Embryonic facial prominence (tissue), 1 donor: Measurements from ENCODE around the gene VPS26A.

Source experiments
- DNase-seq: peaks from one replicate; pipeline ENCODE4 v3.0.0-alpha.2; 2016; ENCODE audit errors: extremely low spot score

VPS26A gene

DNA sequence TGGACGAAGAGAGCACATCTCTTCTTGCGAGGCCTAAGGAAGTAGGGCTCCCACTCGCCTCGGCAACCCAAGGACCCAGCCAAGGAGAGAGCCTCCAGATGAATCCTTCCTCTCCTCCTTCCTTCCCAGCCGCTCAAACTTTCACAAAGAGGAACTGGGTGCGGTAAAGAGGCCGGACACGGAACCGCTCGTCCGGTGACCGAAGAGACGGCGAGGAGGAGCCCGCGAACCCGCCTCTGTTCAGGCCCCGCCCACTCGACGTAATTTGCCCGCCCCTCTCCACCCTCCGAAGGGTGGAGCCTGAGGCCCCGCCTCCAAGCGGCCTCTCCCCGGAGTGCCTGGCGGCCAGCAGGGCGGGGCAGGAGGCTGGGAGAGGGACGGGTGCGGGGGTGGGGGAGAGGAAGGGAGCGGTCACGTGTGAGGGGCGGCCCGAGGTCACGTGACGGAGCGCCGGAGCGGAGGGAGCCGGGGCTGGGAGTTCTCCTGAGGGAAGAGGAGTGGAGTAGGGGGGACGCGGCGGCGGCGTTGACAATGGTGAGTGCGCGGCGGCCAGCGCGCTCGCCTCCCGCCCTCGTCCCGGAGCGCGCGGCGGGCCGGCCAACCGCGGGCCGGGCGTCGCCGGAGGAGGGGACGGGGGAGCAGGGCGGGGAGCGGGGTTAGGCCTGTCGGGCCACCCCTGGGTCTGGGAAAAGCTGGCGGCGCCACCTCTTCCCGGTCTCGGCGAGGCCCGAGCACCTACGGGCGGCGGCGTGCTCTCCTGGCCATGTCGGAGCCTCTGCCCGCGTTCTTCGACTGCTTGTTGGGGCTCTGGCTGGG is at the start of gene VPS26A:
VPS26A (plus strand) TSS at position 432 of the 816 bp plus-strand sequence; CDS start at position 532, 100 bp downstream.
- peak; percentile 98 for DNase-seq

DNA sequence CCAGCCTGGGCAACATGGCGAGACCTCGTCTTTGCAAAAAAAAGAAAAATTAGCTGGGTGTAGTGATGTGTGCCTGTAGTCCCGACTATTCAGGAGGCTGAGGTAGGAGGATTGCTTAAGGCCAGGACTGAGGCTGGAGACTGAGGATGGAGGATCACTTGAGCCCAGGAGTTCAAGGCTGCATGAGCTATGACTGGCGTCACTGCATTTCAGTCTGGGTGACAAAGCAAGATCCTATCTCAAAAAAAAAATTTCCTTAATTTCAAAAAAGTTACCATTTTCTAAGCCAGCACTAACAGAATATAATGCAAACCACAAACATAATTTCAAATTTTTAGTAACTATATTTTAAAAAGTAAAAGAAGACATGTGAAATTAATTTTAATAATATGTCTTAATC is 49.4 kb upstream of the VPS26A start:
- DNase-seq, result no peak

DNA sequence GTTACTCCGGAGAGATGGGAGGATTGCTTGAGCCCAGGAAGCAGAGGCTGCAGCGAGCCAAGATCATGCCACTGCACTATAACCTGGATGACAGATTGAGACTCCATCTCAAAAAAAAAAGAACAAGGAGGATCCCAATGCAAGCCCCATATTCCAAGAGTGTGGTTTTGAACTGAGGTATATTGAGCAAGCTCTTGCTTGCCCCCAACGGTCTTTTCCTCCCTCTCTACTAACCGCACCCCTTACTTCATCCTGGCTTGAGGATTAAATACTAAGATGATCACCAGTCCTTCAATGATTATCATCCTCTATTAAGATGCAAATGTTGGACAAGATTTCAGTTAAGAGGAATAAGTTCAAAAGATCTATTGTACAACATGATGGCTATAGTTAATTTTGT is 48.5 kb upstream of the VPS26A start:
- DNase-seq, result no peak

- no peak for DNase-seq
These were observed 45.7 kb upstream of the VPS26A start for GRCh38 chr10:69078311-69078710.

- DNase-seq, result no peak
These were observed 43.8 kb upstream of the VPS26A start for GRCh38 chr10:69080226-69080625.

DNA sequence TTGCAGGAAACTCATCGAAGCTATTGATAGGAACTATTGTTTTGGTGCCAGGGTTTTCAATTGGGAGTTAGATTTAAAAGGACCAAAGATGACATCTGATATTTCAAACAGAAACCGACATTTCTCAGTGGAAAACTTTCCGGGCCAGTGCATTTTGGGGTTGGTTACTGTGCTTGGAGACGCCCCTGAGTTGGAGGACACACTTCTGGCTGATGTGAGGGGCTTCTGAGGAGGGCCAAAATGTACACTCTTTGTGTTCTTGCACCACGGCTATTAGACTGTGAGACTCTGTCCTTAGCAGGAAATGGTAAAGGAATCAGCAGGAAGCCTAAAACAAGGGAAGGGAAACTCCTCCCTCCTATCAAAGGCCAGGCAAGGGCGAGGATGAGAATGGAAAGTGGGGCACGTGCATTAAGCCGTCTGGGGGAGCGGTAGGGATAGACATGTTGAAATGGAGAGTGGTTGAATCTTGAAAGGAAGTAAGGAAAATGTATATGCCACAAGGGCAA is 37.9 kb upstream of the VPS26A start:
- no peak for DNase-seq

- no peak for DNase-seq
These were observed 36.1 kb upstream of the VPS26A start, which contains the start of gene SRGN for GRCh38 chr10:69087590-69088470. TSS of gene SRGN (plus strand) at chr10:69088103. CDS start at chr10:69088158, 55 bp downstream.

DNA sequence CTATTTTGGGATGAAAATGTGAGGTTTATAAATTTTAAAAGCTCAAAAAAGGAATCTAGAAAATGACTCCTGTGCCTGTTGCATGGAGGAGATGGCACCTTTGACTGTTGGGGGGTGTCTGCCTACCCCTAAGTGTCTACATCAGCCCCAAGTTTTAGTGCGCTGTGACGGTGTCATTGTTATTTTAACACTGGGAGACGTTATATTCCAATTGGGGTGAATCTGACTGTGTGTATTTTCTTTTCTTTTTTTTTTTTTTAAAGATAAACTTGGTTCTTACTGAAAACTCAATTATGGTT is 35.6 kb upstream of the VPS26A start:
- no peak for DNase-seq

DNA sequence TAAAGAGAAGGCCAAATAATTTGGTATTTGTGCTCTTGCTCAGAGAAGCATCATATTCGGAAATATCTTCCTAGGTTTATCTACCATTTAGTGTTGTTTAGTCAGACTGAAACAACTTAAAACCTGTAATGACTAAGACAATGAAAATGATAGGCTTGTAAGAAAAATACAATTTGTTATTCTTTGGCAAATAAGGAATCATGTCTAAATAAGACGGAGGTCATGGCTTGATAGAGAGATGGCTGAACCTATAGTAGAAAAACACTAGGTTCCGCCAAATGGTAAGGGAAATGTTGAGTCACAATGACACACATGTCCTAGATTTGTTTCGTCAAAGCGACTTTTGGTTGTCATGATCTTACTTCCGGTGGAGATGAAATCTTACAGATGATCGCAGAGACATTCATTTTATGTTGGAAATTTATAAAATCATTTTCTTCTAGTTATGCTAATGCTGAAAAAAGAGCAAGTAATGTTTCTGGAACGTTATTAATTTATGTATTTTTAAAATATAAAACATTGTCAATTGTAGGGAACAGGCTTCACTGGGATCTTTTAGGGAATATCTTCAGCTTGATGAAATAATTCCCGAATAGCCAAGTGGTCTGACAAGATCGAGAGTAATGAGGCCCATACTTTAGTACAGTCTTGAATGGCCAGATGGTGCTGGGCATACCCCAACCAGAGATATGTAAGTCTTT is 35.0 kb upstream of the VPS26A start:
- no peak for DNase-seq

DNA sequence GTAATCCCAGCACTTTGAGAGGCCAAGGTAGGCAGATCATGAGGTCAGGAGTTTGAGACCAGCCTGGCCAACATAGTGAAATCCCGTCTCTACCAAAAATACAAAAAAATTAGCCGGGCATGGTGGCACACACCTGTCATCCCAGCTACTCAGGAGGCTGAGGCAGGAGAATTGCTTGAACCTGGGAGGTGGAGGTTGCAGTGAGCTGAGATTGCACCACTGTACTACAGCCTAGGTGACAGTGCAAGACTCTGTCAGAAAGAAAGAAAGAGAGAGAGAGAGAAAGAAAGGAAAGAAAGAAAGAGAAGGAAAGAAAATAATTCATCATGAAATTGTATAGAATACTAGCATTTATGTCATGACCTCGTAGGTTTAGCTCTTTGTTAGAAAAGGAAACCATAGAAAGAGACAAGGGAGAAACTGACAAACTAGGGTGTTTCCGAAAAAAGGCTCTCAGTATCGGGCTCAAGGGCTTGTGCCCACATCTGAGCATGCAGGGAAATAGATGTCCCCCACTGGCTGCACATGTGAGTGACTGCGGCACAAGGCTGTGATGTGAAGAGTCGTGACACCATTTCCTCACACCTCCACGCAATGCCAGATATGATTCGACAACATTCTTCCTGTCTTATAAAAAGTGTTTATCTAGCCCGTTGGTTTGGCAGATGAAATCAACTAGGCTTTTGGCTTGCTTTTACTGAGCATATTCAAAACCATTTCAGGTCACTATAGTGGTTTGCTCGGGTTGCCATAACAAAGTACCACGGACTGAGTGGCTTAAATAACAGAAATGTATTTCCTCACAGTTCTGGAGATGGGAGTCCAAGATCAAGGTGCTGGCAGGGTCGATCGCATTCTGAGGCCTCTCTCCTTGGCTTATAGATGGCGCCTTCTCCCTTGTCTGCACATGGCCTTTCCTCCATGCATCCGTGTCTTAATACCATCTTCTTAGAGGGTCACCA is 34.1 kb upstream of the VPS26A start:
- no peak for DNase-seq

DNA sequence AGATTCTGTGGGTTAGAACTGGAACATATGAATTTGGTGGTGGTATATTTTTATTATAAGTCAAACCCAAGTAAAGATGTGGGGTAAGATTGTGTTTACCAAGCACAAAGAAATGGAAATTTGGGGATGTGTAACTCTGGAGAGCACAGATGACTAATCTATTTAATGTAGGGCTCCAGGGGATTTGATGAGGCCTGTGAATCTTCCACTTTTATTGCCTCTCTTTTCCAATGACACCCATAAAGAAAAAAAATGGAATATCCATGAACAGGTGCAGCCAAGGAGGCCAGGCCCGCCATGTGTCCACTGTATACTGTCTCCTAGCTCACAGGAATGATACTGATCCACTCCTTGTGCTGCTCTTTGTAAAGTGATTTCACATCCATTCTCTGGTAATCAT is 33.3 kb upstream of the VPS26A start:
- no peak for DNase-seq

DNA sequence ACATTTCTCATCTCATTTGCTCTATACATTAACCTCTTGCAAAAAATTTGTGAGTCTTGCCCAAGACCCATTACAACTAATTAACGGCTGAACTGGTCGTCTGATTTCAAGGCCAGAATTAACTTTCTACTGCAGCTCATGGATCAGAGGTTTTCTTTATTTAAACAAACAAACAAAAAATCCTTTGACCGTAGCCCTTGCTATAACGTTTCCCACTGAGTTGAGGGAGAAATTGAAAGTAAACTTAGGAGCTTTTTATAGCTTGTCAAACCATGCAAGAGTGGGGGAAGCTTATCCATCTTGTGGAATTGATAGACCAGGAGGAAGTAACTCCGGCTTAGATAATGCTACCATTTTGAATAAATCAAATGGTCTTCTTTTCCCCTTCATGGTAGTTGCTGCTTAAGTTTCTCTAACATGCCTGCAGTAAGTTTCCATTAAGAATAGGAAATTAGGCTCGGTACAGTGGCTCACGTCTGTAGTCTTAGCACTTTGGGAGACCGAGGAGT is 32.8 kb upstream of the VPS26A start:
- DNase-seq, result no peak

DNA sequence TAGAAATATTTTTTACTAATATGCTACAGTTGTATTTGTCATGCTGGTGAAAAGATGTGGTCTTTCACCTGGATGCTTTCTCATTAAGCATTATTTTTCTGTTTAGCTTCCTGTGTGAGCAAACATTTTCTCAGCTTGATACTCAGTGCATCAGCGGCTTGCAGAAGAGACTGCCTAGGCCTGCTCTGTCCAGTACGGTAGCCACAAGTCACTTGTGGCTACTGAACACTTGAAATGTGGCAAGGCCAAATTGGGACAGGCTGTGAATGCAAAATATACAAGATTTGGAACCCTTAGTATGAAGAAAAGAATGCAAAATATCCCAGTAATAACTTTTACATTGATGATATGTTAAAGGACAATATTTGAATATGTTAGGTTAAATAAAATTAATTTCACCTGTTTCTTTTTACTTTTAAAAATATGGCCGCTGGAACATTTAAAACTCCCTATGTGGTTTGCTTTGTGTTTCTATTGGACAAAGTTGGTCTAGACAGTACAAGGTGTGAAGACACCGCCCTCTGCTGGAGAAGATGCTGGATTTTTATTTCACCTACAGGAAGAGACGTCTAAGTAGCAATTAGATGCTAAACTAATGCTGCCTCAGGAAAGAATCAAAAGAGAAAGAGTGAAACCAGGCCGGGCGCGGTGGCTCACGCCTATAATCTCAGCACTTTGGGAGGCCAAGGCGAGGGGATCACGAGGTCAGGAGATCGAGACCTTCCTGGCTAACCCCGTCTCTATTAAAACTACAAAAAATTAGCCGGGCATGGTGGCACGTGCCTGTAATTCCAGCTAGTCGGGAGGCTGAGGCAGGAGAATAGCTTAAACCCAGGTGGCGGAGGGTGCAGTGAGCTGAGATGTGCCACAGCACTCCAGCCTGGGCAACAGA is 30.8 kb upstream of the VPS26A start:
- DNase-seq, result peak; percentile 31

- DNase-seq, result no peak
These were observed 30.0 kb upstream of the VPS26A start for GRCh38 chr10:69093933-69094332.

- no peak for DNase-seq
These were observed 27.9 kb upstream of the VPS26A start for GRCh38 chr10:69096045-69096444.

DNA sequence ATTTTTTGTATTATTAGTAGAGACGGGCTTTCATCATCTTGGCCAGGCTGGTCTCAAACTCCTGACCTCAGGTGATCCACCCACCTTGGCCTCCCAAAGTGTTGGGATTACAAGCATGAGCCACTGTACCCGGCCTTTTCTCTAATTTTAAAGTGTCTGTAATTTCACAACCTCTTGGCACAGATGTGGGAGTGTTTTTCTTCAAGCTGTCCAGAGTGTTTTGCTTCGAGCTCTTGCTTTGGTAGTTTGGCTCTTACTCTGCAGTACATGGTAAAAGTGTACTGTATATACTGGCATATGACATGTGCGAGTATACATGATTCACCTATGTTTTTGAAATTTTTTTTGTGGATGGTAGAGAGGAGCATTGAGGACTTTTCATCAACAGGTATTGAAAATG is 26.2 kb upstream of the VPS26A start:
- no peak for DNase-seq

GRCh38 chr10:69100136-69100872 is 23.7 kb upstream of the VPS26A start:
- DNase-seq, result no peak

- DNase-seq, result no peak
These were observed 22.4 kb upstream of the VPS26A start for GRCh38 chr10:69101451-69102095.
